Activated effector memory CD4-positive, alpha-beta T cell treated with anti-CD3 and anti-CD28 coated beads, Interleukin-2, amount 50 U/mL, for 16 hours (primary cell): ENCODE results near the gene N4BP2.

Experiments used
- DNase-seq: peaks from one replicate; pipeline ENCODE4 v3.0.0-alpha.2; 2020

Gene N4BP2

DNA sequence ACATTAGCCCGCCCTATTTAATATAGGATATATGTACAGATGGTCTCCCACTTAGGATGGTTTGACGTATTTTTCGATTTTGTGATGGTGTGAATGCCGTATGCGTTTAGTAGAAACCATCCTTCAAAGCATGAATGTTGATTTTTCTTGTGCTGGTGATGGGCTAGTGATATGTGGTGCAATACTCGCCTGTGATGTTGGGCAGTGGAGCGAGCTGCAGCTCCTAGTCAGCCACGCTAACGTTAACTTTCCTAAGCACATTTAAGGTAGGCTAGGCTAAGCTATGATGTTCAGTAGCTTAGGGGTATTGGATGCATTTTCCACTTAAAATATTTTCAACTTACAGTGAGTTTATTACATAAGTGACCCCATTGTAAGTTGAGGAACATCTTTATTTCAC lies 103.6 kb downstream of the N4BP2 start:
- no peak for DNase-seq

DNA sequence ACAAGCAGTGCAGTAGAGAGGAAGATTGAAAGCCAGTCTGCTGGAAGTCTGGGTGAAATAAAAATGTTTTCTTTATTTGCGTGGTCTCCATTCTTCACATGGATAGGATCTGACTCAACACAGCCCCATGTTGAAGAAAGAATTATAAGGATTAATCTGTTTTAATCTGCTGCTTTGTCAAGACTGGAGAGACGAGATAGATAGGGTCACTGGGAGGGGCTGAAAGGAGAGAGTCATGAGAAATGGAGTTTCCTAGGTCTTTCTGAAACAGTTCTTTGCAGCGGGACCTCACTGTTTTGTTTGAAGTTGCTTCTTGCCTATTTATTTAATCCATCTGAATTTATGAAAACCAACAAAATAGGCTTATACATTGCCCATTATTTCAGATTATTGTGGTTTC lies 107.8 kb downstream of the N4BP2 start:
- DNase-seq, result no peak

DNA sequence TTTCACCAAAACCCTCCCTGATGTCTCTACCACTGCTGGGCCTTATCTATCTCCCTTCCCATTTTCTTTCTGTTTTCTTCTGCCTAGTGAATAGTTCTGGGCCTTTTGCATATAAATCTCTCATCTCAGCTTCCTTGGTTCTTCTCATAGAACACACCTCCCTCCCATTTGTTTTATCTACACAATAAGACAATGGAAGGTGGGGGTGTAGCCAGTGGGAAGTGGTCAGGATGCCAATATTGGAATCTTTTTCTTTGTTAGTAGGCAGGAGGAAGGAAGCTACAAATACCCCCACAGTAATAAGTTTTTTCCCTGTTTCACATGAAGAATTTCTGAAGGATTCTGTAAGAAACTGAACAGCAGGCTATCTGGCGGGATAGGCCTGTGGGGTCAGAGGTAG lies 109.3 kb downstream of the N4BP2 start:
- DNase-seq, result no peak

DNA sequence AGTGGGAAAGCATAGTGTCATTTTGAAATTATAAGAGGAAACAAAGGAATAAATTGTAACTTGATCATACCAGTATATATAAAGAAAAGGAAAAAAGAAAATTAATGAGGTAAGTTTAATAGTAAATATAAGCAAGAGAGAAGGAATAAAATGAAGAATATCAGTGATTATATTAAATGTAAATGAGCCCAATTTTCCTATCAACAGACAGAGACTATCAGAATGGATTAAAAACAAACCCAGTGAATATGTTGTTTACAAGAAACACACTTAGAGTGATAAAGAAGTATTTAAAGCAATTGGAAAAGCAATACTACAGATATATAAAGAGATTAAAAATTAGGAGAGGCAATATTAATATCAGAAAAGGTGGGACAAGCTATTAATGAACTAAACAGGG lies 111.4 kb downstream of the N4BP2 start:
- DNase-seq, result no peak

DNA sequence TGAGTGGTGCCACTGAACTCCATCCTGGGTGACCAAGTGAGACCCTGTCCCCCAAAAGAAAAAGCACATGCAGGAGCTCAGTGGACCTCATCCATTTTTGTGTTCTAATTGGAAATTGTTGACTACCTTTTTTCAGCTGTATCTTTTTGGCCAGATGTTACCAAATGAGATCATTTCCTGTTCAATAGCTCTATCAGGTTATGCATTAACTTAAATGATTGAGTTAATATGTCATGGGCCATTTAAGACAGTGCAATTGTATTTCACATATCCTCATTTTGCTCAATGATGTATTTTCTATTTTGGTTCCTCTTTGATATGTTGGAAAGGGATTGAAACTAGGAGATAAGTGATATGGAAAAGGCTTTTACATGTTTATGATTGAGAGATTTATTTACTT lies 113.9 kb downstream of the N4BP2 start:
- DNase-seq, result no peak

DNA sequence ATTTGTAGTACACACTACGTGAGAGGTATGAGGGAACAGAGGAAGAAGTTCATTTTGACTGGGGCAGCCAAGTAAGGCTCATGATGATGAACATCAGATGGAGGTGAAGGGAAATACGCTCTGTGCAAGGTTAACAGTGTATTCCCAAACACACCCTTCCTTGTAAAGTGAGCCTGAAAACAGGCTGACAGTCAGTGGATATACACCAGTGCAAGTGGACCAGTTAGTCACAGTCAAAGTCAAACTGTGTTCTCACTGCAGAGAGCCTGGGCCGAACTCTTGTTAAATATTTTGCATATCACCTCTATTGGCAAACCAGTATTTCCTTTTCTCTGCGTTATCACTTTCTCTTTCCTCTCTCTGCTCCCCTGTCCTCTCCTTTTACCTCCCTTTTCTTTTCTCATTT lies 116.8 kb downstream of the N4BP2 start:
- no peak for DNase-seq

DNA sequence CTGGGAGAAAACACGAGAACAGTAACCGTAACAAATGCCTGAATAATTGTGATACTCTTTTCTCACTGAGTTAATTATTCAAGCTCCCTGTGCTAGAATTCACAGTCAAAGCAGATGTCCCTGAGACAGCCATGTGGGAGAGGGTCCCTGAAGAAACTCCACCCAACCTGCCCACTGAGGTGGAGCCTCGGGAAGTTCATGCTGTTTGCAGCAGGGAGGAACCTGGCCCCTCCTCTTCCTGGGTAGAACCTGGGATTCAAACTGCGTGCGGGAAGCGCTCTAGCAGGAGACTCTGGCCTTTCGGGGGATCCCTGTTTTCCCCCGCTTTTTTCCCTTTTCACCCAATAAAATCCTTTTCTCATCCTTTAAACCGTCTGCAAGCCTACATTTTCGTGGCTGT lies 120.0 kb downstream of the N4BP2 start:
- no peak for DNase-seq

DNA sequence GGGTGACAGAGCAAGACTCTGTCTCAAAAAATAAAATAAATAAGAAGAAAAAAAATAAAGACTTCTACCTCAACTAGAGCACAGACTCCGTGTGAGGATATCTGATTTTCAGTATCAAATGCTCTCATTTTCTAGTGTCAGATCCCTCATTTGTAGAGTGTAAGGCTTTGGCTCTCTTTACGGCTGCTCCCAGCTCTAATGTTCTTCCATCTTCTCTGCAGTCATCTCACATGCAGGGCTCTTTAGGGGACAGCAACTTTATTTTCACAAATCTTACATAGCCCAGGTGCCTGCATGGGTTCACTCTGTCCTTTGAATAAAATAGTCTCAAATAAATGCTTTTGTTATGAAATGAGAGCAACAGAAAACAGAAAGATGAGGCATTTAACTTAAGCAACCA lies 120.9 kb downstream of the N4BP2 start:
- no peak for DNase-seq

DNA sequence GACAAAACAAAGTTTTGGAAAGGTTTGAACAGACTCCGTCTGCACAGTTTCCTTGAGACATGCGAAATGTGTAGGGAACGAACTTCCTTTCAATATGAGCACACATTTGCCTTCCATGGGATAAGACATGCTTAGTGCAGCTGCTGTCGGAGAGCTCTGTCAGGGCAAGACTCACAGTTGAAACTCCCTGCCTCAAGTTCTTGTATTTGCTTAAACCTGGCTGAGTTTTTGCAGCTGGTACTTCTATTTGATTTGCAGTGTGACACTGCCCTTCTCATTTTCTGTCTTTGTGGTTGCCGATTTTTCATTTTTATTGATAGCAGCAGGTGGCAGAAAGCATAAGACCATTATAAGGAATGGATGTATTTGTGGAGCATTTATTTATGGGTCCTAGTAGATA lies 122.0 kb downstream of the N4BP2 start:
- no peak for DNase-seq

DNA sequence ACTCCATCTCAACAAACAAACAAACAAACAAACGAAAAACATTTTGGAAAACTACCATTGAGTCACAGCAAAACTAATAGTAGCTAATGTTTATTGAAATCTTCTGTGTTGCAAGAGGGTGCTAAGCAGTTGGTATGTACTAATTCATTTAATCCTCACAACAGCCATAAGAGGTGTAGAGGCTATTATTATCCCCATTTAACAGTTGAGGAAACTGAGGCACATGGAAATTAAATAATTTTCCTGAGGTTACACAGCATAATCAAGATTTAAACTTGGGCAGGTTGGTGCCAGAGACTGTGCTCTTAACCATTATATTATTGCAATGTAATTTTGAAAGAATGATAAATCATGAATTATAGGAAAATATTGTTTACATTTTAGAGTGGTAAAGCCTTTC lies 122.7 kb downstream of the N4BP2 start:
- no peak for DNase-seq

DNA sequence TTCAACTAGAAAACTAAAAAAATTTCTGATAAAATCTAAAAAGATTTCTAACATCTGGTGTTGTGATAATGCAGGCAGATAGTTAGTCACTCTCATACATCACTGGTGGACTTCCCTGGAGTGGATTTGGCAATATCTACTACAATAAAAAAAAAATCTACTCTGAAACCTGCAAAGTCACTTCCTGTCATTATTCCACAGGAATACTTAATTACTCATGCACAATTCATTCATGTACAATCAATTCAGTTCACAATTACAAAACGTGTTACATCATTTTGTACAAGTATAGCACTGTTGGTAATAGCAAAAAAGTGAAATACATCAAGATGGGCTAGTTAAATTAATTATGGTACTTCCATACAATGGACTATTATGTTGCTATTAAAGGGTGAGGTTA lies 123.7 kb downstream of the N4BP2 start:
- no peak for DNase-seq

DNA sequence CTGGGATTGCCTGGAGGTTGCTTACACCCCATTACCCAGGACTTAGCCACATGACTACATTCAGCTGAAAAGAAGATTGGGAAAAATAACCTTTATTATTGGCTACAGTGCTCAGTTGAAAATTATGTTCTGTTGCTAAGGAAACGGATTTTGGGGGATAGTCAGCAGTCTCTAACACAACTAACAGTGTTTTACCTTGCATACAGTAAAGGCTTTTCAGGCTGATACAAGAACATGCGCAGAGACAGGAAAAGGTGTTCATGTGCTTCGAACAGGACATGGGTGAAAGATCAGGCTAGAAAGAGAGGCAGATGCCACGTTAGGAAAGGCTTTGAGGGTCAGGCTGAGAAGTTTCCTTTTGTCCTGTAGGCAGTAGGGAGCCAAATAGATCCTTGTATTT lies 125.4 kb downstream of the N4BP2 start:
- no peak for DNase-seq

DNA sequence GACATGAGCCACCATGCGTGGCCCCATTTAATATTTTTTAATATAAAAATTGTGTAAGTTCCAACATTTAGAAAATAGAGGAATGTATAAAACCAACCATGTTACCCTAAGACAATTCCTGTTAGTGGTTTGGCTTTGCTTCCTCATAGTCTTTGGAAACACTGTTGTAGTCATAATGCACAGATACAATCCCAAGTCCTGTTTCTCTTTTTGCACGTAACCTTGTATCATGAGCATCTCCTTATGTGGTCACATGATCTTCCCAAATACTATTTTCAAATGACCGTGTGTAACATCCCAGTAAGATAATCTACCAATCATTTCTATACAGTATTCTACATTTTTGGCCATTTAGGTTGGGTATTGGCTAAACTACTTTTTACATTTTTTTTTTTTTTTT lies 126.3 kb downstream of the N4BP2 start:
- no peak for DNase-seq

DNA sequence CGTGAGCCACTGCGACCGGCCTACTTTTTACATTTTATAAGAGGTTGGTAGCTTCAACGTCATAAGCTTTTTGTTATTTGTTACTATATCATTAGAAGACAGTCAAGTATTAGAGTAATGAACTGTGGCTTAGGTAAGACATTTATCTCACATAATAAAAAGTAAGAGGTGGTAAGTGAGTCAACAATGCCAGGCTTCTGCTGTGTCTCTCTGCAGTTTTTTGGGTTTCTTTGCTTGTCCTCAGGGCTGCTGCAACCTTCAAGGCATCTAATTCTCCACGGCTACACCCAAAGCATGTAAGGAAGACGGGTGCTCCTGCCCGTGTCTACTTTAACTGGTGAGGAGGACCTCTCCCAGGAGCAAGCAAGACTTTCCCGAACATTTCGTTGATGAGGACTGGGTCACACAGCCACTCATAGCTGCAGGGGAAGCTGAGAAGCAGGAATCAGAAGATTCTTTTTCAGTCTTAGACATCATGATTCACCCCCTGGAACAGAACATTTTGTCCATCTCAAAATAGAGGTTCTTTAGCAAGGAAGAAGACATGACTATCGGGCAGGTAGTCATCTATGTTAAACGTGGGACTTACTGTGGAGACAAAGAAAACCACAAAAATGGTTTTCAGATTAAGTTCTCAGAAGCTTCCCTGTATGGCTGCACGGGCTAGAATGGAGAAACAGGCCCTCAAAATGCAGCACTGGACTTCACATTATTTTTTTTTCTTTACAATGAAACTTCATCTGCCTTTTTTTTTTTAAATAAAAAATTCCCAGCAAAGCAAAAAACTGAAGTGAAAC lies 127.2 kb downstream of the N4BP2 start:
- no peak for DNase-seq

DNA sequence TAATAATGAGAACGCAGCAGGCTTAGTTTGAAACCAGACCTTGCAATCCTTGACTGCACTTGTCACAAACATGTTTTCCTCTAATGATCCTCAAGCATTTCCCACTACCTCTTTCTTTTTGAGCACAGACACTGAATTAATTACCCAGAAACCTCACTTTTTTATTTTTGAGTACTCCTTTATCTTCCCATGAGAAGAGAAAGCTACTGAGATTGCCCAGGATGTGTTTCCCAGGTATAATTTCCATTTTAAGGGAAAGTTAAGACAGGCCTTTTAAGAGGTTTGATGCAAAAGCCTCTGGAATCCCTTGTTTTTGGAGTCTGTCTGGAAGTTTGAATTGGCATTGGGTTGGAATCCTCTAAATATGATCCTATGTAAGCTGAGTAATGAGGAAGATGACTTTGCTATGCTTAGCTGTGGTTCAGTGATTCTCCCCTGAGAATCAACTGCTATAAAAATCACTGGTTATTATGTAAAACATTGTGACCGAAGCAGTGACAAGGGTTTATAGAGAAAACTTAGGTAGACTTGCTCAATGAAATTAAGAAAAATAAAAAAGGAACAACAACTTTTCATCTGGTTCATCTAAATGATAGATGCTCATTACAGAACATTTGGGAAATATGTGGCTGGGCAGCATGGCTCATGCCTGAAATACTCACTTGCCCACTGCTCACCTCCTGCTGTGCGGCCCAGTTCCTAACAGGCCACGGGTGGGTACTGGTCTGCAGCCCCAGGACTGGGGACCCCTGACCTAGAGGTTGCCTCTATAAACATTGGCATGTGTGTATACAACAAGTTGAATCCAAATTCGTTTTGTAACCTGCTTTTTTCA lies 129.4 kb downstream of the N4BP2 start:
- DNase-seq, result no peak

DNA sequence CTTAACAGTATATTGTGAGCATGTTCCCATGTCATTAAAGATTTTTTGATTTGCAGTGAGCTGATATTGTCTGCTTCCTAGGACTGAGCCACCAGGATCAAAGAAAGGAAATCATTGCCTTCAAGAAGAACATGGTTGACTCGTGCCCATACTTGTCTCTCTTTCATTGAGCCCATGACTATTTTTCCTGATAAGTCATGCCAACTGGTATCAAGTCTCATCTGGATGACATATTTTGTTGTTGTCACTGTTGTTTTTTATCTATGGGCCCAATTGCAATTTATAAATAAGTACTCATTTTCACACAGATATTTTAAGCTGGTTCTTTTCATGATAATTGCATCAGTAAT lies 130.0 kb downstream of the N4BP2 start:
- no peak for DNase-seq

DNA sequence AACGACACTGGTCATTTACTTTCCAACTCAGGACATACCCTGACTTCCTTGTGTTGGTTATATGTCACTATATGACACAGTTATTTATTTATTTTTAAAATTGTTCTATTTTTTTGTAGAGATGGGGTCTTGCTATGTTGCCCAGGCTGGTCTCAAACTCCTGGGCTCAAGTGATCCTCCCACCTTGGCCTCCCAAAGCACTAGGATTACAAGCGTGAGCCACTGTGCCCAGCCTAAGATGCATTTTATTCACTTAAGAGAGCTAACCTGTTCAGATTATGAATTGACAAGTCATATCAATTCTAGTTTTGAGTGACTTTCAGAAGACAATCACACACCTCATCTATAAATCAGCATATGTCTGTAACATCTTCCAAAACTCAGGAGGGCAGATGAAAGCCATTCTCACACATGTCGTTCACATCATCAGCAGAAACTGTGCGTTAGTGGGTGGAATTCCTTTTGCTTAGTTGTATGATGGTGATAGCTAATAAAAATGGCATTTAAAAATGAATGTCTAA lies 130.8 kb downstream of the N4BP2 start:
- no peak for DNase-seq

DNA sequence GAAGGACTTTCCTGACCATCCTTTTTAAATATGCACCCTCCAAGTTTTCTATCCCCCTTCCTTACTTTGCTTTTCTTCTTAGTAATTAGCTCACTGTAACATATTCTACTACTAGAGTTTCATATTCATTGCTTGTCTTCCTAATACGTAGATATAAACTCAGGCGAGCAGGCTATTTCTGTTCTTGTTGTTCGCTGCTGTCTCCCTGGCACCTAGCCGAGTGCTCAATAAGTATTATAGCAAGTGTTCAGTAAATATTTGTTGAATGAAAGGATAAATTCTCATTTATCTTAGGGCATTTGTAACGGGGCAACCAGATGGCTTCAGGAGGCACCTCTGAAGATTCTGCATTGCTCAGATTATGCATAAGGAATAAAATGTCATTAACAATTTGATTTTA lies 133.4 kb downstream of the N4BP2 start:
- DNase-seq, result no peak

DNA sequence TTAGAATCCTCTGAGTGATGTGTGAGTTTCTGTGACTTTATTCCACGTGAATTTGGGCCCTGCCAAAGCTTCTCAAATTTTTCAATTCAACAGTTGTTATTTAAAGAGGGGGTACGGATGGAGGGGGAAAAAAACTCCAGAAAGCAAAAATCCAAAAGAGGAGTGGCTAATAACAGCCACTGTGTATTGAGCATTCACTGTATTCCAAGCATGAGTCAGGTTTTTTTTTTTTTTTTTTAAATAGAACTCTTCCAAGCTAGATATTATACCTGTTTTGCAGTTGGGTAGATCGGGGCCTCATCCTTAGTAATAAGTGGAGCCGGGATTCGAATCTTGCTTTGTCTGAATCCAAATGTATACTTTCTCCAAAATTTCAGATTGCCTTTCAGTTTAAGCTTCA lies 133.8 kb downstream of the N4BP2 start:
- DNase-seq, result no peak

DNA sequence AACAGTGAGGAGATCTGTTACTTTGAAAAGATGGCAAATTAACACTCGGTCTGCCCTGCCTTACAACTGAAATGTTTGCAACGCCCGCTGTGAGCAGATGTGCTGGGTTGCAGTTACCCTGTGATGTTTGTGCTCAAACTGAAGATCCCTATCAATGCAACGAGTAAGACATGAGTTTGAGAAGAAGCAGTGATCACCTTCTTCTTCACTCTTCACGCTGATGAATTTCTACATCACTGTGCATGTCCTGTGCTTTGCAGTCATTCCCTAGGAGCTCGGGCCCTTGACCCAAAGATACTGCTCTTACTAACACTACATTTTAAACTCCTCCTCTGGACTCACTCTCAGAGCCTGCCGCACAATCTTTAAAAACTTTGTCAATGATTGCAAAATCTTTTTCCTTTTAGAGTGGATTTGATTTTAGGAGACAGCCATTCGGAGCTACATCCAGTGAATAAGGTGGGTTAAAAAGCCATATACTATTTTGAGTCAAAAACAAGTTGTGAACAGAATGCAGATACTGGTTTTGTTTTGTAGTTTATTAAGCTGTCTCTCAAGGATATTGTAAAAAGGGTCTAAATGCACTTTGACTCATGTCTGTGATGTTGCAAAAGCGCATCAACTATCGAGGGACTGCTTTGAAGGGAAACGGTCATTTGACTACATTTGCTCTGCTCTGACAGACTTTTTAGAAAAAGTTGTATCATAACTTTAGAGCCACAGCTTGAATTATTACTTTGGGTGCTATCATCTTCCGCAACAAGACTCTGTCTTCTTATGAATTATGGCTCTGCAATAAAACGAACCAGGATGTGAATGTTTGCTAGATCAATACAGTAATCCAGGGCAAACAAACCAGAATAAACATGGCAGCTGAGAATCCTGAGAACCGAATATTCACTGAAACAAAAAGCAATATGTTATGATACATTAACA lies 134.5 kb downstream of the N4BP2 start:
- DNase-seq, result no peak

DNA sequence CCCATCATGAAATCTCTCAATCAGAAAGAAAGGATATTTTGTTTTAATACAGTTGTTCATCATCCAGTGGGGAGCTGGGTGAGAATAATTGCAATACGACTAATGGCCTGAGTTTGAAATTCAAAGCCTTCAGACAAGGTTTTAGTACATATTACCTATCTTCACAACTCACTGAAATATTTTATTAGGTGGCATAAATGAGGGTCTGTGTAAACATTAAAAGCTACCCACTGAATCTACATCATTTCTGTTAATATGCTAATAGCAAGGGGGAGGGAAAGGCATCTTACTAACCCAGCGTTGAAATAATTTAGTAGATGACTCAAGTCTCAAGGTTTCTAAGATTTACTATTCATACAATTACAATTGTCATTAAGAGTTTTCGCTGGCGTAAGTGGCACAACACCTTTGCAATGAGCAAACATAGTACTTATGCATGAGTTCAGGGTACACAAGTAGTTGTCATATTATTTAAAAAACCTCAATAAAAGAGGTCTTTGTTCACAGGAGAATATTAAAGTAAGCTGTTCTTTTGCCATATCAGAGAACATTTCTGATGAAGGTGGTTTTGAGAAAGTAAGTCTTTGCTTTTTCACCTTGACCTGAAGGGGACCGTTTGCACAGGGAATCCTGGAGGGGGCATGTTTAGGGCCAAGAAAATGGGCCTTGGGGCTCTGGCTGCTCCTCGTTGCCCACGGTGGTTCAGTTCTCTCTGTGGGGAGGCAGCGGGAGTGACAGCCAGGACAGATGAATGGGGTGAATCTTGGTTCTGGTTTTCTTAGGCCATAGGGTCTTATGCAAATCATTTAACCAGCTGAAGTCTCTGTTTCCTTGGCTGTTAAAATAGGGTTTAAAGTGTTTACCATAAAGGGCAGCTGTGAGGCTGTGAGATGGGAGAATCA lies 135.7 kb downstream of the N4BP2 start:
- DNase-seq, result no peak

DNA sequence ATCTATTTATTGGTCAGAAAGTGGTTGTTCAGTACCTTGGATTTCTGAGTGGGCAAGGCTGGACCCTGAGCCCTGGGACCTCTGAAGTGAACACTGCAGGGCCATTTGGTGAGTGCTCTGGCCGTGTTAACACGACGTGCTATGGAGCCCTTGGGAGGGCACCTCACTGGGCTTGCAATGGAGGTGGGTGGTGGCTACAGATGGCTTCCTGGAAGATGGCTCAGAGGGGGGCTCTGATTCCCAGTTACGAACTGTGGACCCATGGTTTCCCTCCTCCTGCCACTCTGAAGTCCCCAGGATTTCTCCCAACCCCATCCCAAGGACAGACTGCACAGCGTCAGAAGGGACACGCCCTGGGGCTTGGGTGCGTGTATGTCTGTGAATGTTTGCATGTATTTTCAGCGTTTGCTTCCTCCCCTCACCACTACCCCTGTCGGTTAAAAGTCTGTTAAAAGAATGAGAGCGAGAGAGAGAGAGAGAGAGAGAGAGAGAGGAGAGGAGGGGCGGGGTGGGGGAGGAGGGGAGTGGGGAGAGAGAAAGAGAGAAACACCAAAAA lies 136.4 kb downstream of the N4BP2 start:
- peak; percentile 67 for DNase-seq
